Measurements from ENCODE around the gene PLEKHD1.

DNA sequence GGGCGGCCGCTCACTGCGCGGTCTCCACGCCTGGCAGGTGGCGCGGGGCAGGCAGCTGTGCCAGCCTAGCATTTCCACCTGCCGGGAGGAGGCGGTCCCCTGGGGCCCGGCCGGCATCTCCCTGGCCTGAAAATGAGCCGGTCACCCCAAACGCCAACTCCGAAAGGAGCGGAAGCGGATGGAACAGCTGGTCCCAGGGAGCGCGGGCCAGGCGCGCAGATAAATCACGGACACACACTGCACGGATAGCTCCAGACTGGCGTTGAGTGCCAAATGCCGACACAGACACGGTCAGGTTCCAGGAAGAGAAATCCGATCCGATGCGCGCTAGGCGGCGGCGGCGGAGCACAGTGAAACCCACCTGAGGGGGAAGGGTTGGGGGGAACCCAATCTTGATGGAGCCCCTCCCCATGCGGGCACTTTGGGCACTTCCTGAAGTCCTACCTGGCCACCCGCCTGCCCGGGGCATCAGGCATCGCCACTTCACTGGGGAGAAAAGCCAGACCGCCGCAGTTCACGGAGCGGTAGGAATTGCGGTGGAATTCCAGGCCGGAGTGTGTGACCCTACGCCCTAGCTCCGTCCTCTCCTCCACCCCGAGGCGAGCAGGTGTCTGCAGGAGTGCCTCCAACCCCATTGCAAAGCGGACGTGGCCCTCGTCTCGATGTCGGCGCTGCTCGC is 624 bp upstream of the PLEKHD1 start:
- TF ChIP-seq CTCF (conservative IDR thresholded peaks at IDR 0.05 in 1 of 2, IDR thresholded peaks at IDR 0.05 in 1 of 2; ENCODE audit: low read depth in 1 of 2, low read length in 2 of 2) (no peak), EZH2 (IDR thresholded peaks at IDR 0.05; ENCODE audit: low read length, missing control alignments) (peak; percentile 89)

Data from fibroblast of lung (primary cell).